ENCODE data around the gene SYNE1.

SYNE1 gene

DNA sequence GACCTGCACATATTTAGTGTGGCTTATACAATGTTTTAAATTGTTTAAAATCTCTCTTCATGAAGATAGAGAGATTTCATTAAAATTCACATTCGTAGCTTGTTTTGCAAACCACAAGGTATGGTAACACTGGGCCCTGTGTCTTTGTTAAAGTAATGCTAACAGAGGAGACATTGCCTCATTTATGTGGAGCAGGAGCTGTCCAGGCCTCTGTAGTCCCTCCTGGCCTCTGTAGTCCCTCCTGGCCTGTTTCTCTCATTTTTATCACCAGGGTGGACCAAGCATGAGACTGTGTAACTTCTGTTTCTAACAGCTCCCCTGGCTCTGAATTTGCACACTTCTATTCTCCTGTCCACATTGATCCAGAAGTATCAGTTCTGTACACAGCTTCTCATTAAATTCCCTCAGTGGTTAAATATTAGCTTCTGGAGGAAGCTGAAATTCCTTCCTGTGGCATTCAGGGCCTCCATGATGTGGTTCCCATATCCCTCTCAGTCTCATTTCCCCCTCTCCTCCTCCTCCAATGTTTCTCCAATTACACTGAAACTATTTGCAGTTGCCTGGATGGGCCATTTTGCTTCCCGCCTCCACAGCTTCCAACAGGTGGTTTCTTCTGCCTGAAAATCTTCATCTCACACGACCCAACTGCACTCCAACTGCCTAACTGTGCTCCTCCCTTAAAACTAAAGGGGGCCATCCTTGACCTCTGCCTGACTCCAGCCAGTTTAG lies 340.4 kb downstream of the SYNE1 start:
- Mint-ChIP-seq H3K27me3 (no peaks in the 10 kb centered on the region), H3K36me3 (ENCODE audit: low read depth) (peaks cover 26% of the 10 kb centered on the region), H3K4me3 (no peak overlapping the region), H3K4me1 (ENCODE audit: low read depth) (peaks cover 47% of the 10 kb centered on the region), H3K27ac (peak overlapping the region; percentile 34), H3K9me3 (no peaks in the 10 kb centered on the region)
- no peak for DNase-seq

GRCh38 chr6:152295920-152296319 lies 341.2 kb downstream of the SYNE1 start:
- Mint-ChIP-seq H3K4me1 (ENCODE audit: low read depth) (peaks cover 40% of the 10 kb centered on the region), H3K9me3 (no peaks in the 10 kb centered on the region), H3K36me3 (ENCODE audit: low read depth) (peaks cover 25% of the 10 kb centered on the region), H3K27me3 (no peaks in the 10 kb centered on the region), H3K4me3 (no peak overlapping the region), H3K27ac (no peak overlapping the region)
- no peak for DNase-seq

- no peak for DNase-seq
- Mint-ChIP-seq H3K4me1 (ENCODE audit: low read depth) (peaks cover 35% of the 10 kb centered on the region), H3K36me3 (ENCODE audit: low read depth) (peaks cover 26% of the 10 kb centered on the region), H3K27ac (no peak overlapping the region), H3K27me3 (no peaks in the 10 kb centered on the region), H3K9me3 (no peaks in the 10 kb centered on the region), H3K4me3 (no peak overlapping the region)
Measured at GRCh38 chr6:152295346-152295745, 341.8 kb downstream of the SYNE1 start.

DNA sequence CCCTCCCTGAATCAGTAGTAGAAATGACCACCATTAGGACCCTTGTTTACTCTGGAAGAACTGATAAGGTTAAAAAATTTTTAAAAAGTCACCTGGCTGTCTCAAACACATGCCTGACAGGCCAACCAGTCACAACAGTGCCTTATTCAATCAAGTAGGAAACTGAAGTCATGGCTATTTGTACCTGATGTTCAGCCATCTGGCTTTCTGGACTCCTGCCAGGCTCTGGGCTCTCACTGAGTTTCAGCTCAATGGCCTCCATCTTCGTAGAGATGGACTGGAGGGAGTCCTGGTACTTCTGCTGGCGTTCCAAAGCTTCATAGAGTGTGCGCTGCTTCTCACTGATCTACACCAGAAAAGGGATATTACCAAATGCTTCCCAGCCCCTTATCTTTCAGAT lies 343.8 kb downstream of the SYNE1 start:
- Mint-ChIP-seq H3K9me3 (no peaks in the 10 kb centered on the region), H3K4me3 (no peak overlapping the region), H3K36me3 (ENCODE audit: low read depth) (peaks cover 33% of the 10 kb centered on the region), H3K4me1 (ENCODE audit: low read depth) (peaks cover 22% of the 10 kb centered on the region), H3K27me3 (no peaks in the 10 kb centered on the region), H3K27ac (no peak overlapping the region)
- no peak for DNase-seq

GRCh38 chr6:152292555-152292954 lies 344.6 kb downstream of the SYNE1 start:
- H3K9me3 Mint-ChIP-seq = no peaks in the 10 kb centered on the region
- DNase-seq = no peak
- H3K4me1 Mint-ChIP-seq (ENCODE audit: low read depth) = peaks cover 17% of the 10 kb centered on the region
- no peaks in the 10 kb centered on the region for H3K27me3 Mint-ChIP-seq
- H3K4me3 Mint-ChIP-seq = no peak overlapping the region
- H3K27ac Mint-ChIP-seq = no peak overlapping the region
- H3K36me3 Mint-ChIP-seq (ENCODE audit: low read depth) = peaks cover 37% of the 10 kb centered on the region

DNA sequence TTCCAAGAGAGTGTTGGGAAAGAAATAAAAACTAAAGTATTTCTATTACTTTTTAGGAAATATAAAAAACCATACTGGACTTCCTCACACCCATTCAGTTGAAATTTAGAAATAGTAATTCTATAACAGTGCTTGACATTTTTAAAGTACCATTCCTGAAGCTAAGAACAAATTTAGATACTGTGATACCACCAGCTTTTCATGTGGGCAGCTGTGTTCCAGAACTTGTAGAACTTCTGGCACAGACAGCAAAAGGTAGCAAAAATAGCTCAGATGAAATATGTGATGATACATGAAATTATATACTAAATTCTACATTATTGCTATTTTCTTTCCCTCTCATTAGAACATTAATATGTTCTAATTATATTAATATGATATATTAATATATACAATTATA lies 346.5 kb downstream of the SYNE1 start:
- Mint-ChIP-seq H3K9me3 (no peaks in the 10 kb centered on the region), H3K36me3 (ENCODE audit: low read depth) (peaks cover 47% of the 10 kb centered on the region), H3K4me1 (ENCODE audit: low read depth) (peaks cover 5% of the 10 kb centered on the region), H3K27ac (no peak overlapping the region), H3K27me3 (no peaks in the 10 kb centered on the region), H3K4me3 (no peak overlapping the region)
- DNase-seq = no peak

- peak overlapping the region; percentile 29 for H3K27ac Mint-ChIP-seq
- H3K9me3 Mint-ChIP-seq = no peaks in the 10 kb centered on the region
- peaks cover 37% of the 10 kb centered on the region for H3K36me3 Mint-ChIP-seq (ENCODE audit: low read depth)
Measured at GRCh38 chr6:152277826-152278329, 359.3 kb downstream of the SYNE1 start.

DNA sequence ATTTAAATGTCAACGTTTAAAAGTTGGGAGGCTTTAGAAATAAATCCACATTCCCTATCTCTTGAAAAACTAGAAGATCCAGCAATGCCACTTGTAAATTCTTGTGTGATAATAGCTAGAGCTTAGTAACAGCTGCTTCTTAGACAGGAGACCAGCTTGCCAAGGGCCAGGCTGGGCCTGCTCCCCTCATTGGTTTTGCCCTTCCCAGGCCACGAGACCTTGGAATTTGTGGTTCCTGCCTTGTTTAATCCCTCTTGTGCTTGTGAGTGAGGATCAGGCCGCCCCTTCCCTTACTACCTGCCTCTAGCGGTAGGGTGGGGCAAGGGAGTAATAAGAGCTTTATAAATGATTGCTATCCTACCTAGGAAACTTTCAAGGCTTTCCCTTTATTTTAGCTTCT lies 363.5 kb downstream of the SYNE1 start:
- Mint-ChIP-seq H3K9me3 (no peaks in the 10 kb centered on the region), H3K36me3 (ENCODE audit: low read depth) (peaks cover 39% of the 10 kb centered on the region), H3K27me3 (no peaks in the 10 kb centered on the region), H3K27ac (no peak overlapping the region), H3K4me3 (no peak overlapping the region), H3K4me1 (ENCODE audit: low read depth) (peaks cover 10% of the 10 kb centered on the region)
- DNase-seq = no peak

More at GRCh38 chr6:152277826-152278329, 359.3 kb downstream of the SYNE1 start:
- Mint-ChIP-seq H3K4me1 (ENCODE audit: low read depth) (no peaks in the 10 kb centered on the region), H3K4me3 (no peak overlapping the region), H3K27me3 (no peaks in the 10 kb centered on the region)
- DNase-seq = no peak

- Mint-ChIP-seq H3K9me3 (no peaks in the 10 kb centered on the region), H3K4me1 (ENCODE audit: low read depth) (peaks cover 10% of the 10 kb centered on the region), H3K36me3 (ENCODE audit: low read depth) (peaks cover 37% of the 10 kb centered on the region), H3K27ac (no peak overlapping the region), H3K27me3 (no peaks in the 10 kb centered on the region), H3K4me3 (no peak overlapping the region)
- DNase-seq = no peak
Measured at GRCh38 chr6:152273002-152273401, 364.2 kb downstream of the SYNE1 start.

DNA sequence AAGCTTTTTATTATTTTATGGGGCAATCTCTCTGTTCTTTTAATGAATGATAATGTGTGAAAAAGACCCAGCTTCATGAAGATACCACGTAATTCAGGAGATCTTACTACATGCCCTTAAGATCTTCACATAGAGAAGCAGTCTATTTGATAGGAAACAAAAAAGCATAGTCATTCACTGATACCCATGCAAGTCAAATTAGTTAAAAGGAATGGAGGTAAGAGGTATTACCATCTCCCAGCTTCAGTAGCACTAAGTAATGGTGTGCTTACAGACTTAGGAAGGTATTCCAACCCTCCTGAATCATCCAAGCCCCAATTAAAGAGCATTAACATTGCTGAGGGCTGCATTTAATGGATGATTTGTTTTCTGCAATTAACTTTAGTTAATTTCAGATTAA lies 364.7 kb downstream of the SYNE1 start:
- Mint-ChIP-seq H3K36me3 (ENCODE audit: low read depth) (peaks cover 35% of the 10 kb centered on the region), H3K4me1 (ENCODE audit: low read depth) (peaks cover 10% of the 10 kb centered on the region), H3K27ac (no peak overlapping the region)

GRCh38 chr6:152271776-152272464 lies 365.2 kb downstream of the SYNE1 start:
- peak overlapping the region; percentile 17 for H3K27ac Mint-ChIP-seq

More for the DNA sequence above, 364.7 kb downstream of the SYNE1 start:
- Mint-ChIP-seq H3K27me3 (no peaks in the 10 kb centered on the region), H3K9me3 (no peaks in the 10 kb centered on the region), H3K4me3 (no peak overlapping the region)
- no peak for DNase-seq

DNA sequence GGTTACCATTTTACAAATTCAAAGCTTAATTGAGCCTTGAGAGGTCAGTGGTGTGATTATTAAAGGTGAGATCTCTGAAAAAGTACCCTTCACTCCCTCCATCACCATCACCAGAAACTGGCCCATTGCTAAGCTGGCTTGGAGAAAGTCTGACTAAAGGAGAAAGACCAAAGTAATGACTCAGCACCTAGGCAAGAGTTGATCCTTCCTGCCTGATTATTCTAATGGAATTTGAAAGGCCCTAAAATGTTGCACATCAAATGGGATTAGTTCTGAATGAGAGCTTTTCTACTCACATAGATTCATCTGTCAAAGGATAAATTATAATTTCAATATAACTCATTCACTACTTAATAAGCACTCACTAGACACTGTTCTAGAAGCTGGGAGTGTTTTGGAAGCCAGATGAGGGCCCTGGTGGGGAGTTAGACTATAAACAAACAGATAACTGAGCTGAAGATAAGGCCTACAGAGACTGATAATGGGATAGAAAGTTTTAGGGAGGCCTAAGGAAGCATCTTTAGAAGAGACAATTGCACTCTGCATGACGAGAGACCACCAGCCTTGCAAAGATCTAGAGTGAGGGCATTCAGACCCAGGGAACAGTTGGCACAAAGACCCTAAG lies 366.7 kb downstream of the SYNE1 start:
- H3K4me3 Mint-ChIP-seq = no peak overlapping the region
- peaks cover 10% of the 10 kb centered on the region for H3K4me1 Mint-ChIP-seq (ENCODE audit: low read depth)
- H3K9me3 Mint-ChIP-seq = no peaks in the 10 kb centered on the region
- H3K36me3 Mint-ChIP-seq (ENCODE audit: low read depth) = peaks cover 38% of the 10 kb centered on the region
- no peaks in the 10 kb centered on the region for H3K27me3 Mint-ChIP-seq
- H3K27ac Mint-ChIP-seq = peak overlapping the region; percentile 70
- no peak for DNase-seq

More at GRCh38 chr6:152271776-152272464, 365.2 kb downstream of the SYNE1 start:
- Mint-ChIP-seq H3K27me3 (no peaks in the 10 kb centered on the region), H3K4me3 (no peak overlapping the region), H3K36me3 (ENCODE audit: low read depth) (peaks cover 35% of the 10 kb centered on the region), H3K4me1 (ENCODE audit: low read depth) (peaks cover 10% of the 10 kb centered on the region), H3K9me3 (no peaks in the 10 kb centered on the region)
- no peak for DNase-seq

- no peaks in the 10 kb centered on the region for H3K27me3 Mint-ChIP-seq
- H3K36me3 Mint-ChIP-seq (ENCODE audit: low read depth) = peaks cover 41% of the 10 kb centered on the region
- H3K9me3 Mint-ChIP-seq = no peaks in the 10 kb centered on the region
- no peak for DNase-seq
- H3K4me1 Mint-ChIP-seq (ENCODE audit: low read depth) = peaks cover 10% of the 10 kb centered on the region
- H3K4me3 Mint-ChIP-seq = no peak overlapping the region
- H3K27ac Mint-ChIP-seq = no peak overlapping the region
Measured at GRCh38 chr6:152268846-152269442, 368.2 kb downstream of the SYNE1 start.

DNA sequence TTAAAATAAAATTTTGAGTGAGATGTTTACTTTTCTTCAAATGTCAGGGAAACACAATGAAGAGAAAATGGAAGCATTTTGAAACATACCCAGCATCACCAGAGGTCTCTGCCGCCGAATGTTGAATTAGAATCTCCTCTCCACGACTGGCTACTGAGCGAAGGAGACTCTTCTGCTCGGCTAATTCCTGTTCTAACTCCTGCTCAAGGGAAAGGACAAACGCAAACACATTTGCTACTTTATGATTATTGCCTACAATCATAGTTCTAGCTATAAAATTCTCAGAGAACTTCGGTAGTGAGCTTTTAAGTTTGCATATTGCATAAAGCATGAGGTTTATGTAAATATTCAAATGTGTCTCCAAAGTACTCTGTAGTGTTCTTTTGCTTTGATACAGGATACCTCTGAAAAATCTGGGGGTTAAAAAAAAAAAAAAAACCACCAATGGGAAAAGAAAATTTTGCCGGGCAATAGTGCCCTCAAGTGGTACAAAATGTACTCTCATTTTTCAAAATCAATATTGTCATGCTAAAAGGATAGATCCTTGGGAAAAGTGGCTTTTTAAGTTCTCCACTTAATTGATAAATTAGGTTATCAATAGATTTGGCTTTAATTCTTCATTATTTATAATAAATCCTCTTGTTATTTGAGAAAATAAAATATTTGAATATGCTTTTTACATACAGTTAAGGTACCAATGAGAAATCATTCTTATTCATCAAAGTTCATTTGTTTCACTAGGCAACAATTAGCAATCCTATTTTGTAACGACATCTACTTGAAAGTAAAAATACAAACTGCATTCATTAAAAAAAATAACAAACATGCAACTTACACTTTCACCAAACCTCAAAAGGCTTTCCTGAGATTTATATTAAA lies 369.0 kb downstream of the SYNE1 start:
- no peaks in the 10 kb centered on the region for H3K9me3 Mint-ChIP-seq
- H3K27ac Mint-ChIP-seq = no peak overlapping the region
- no peak for DNase-seq
- no peak overlapping the region for H3K4me3 Mint-ChIP-seq
- H3K27me3 Mint-ChIP-seq = no peaks in the 10 kb centered on the region
- peaks cover 10% of the 10 kb centered on the region for H3K4me1 Mint-ChIP-seq (ENCODE audit: low read depth)
- H3K36me3 Mint-ChIP-seq (ENCODE audit: low read depth) = peaks cover 47% of the 10 kb centered on the region
